HG03039 (cell line): Measurements from ENCODE around the gene IGDCC3.

Experiments used
- ATAC-seq: cut with Tn5 transposase; IDR thresholded peaks from one replicate; pipeline ENCODE4 v1.9.1; 2021; ENCODE audit warnings: mild to moderate bottlenecking, moderate library complexity; ENCODE audit not compliant: unreplicated experiment

The IGDCC3 gene

GRCh38 chr15:65389226-65389625 is 11.4 kb upstream of the IGDCC3 start:
- no peak for ATAC-seq

GRCh38 chr15:65388306-65389080 is 10.7 kb upstream of the IGDCC3 start:
- ATAC-seq, result no peak

GRCh38 chr15:65386886-65387285 is 9.1 kb upstream of the IGDCC3 start:
- no peak for ATAC-seq

- no peak for ATAC-seq
Measured at GRCh38 chr15:65386376-65386775, 8.6 kb upstream of the IGDCC3 start.

- no peak for ATAC-seq
Measured at GRCh38 chr15:65385870-65386258, 8.1 kb upstream of the IGDCC3 start.

GRCh38 chr15:65384895-65385869 is 7.4 kb upstream of the IGDCC3 start:
- ATAC-seq, result no peak

- no peak for ATAC-seq
Measured at GRCh38 chr15:65384505-65384894, 6.7 kb upstream of the IGDCC3 start.

GRCh38 chr15:65383991-65384390 is 6.2 kb upstream of the IGDCC3 start:
- no peak for ATAC-seq

GRCh38 chr15:65383456-65383855 is 5.7 kb upstream of the IGDCC3 start:
- no peak for ATAC-seq

- ATAC-seq, result no peak
Measured at GRCh38 chr15:65382921-65383320, 5.1 kb upstream of the IGDCC3 start.

- ATAC-seq, result no peak
Measured at GRCh38 chr15:65382146-65382491, 4.3 kb upstream of the IGDCC3 start.

GRCh38 chr15:65381445-65382145 is 3.8 kb upstream of the IGDCC3 start:
- ATAC-seq, result no peak

- ATAC-seq, result no peak
Measured at GRCh38 chr15:65379986-65380385, 2.2 kb upstream of the IGDCC3 start.

- no peak for ATAC-seq
Measured at GRCh38 chr15:65377105-65377975, 462 bp downstream of the IGDCC3 start.

GRCh38 chr15:65376767-65377104 is 1.1 kb downstream of the IGDCC3 start:
- no peak for ATAC-seq

- no peak for ATAC-seq
Measured at GRCh38 chr15:65375871-65376607, 1.8 kb downstream of the IGDCC3 start.

GRCh38 chr15:65374821-65375401 is 2.9 kb downstream of the IGDCC3 start:
- ATAC-seq, result no peak

- ATAC-seq, result no peak
Measured at GRCh38 chr15:65374334-65374733, 3.5 kb downstream of the IGDCC3 start.

- no peak for ATAC-seq
Measured at GRCh38 chr15:65373163-65373651, 4.6 kb downstream of the IGDCC3 start.

GRCh38 chr15:65372787-65373067 is 5.1 kb downstream of the IGDCC3 start:
- ATAC-seq, result no peak
